ENCODE results near the gene TNS4.

The TNS4 gene

GRCh38 chr17:40454613-40454995, 46.8 kb downstream of the TNS4 start:
- no peak for DNase-seq

GRCh38 chr17:40453881-40454612, 47.4 kb downstream of the TNS4 start:
- no peak for DNase-seq

GRCh38 chr17:40452921-40453378, 48.5 kb downstream of the TNS4 start:
- DNase-seq = no peak

- no peak for DNase-seq
Observed at GRCh38 chr17:40452216-40452787, 49.1 kb downstream of the TNS4 start.

- no peak for DNase-seq
Observed at GRCh38 chr17:40451420-40451819, 50.0 kb downstream of the TNS4 start.

- peak; percentile 39 for DNase-seq
Observed at GRCh38 chr17:40450175-40450574, 51.2 kb downstream of the TNS4 start.

- DNase-seq = no peak
Observed at GRCh38 chr17:40448639-40449261, 52.7 kb downstream of the TNS4 start.

GRCh38 chr17:40448213-40448638, 53.2 kb downstream of the TNS4 start:
- DNase-seq = no peak

- DNase-seq = no peak
Observed at GRCh38 chr17:40447806-40448205, 53.6 kb downstream of the TNS4 start.

GRCh38 chr17:40447148-40447644, 54.2 kb downstream of the TNS4 start:
- DNase-seq = no peak

- DNase-seq = no peak
Observed at GRCh38 chr17:40445751-40446468, 55.5 kb downstream of the TNS4 start.

- peak; percentile 16 for DNase-seq
Observed at GRCh38 chr17:40443988-40444899, 57.2 kb downstream of the TNS4 start.

- DNase-seq = peak; percentile 69
Observed at GRCh38 chr17:40443196-40443987, 58.0 kb downstream of the TNS4 start, which contains the start of gene IGFBP4. Gene IGFBP4, plus strand, starts transcription at chr17:40443450. Its CDS starts 286 bp downstream, at chr17:40443736.

GRCh38 chr17:40442392-40443195, 58.8 kb downstream of the TNS4 start:
- DNase-seq = no peak

GRCh38 chr17:40440166-40440565, 61.3 kb downstream of the TNS4 start:
- DNase-seq = no peak

- no peak for DNase-seq
Observed at GRCh38 chr17:40437095-40437732, 64.2 kb downstream of the TNS4 start.

GRCh38 chr17:40436636-40437035, 64.8 kb downstream of the TNS4 start:
- no peak for DNase-seq

- DNase-seq = no peak
Observed at GRCh38 chr17:40433551-40434415, 67.6 kb downstream of the TNS4 start.

Measured in activated naive CD4-positive, alpha-beta T cell treated with Interleukin-2 at 50 U/mL for 16 hours (primary cell).